Activated CD4-positive, alpha-beta memory T cell treated with anti-CD3 and anti-CD28 coated beads, Interleukin-2, amount 10 ng/mL, durations not matched to agents 7 days and 5 days (primary cell): ENCODE results near the gene MYO1F. TPM values are rescaled to one million over a fixed set of nuclear protein-coding genes. Genes with fewer than 3 reads are reported as not detected.

Source experiments
- CTCF ChIA-PET: fragments of 350-600 bp; sonication (Branson Sonifier 250); formaldehyde crosslinking; loops from one replicate; lab custom pipeline; 2021; ENCODE audit warnings: antibody characterized with exemption, inconsistent platforms; lab: Charles Lee
- POLR2A ChIA-PET: fragments of 350-600 bp; sonication (Branson Sonifier 250); formaldehyde crosslinking; loops from one replicate; lab custom pipeline; 2021; ENCODE audit warnings: antibody characterized with exemption; lab: Charles Lee
- DNase-seq: peaks from one replicate; pipeline ENCODE4 v3.0.0-alpha.2; 2020
- H3K27ac Mint-ChIP-seq: one replicate; pipeline ENCODE4 v1.8.0; 2021; ENCODE audit warnings: mild to moderate bottlenecking, mixed read lengths
- H3K27me3 Mint-ChIP-seq: one replicate; pipeline ENCODE4 v1.8.0; 2021; ENCODE audit warnings: mixed read lengths
- H3K36me3 Mint-ChIP-seq: one replicate; pipeline ENCODE4 v1.8.0; 2021; ENCODE audit warnings: low read depth, mixed read lengths
- H3K4me1 Mint-ChIP-seq: one replicate; pipeline ENCODE4 v1.8.0; 2021; ENCODE audit warnings: mixed read lengths
- H3K4me3 Mint-ChIP-seq: one replicate; pipeline ENCODE4 v1.8.0; 2021; ENCODE audit warnings: mild to moderate bottlenecking, mixed read lengths
- H3K9me3 Mint-ChIP-seq: one replicate; pipeline ENCODE4 v1.8.0; 2021; ENCODE audit warnings: mixed read lengths
- total RNA-seq, 2 experiments: library from RNA; stranded (reverse); gene quantifications; one replicate each; pipeline ENCODE4 v1.2.3, GENCODE V29; 2021

The MYO1F gene
- total RNA-seq, 2 experiments from 2014 or later, result 420 TPM

- no peaks in the 10 kb centered on the region for H3K27me3 Mint-ChIP-seq
- no peak overlapping the region for H3K4me3 Mint-ChIP-seq
- no peak overlapping the region for H3K27ac Mint-ChIP-seq
- DNase-seq, result no peak
- CTCF ChIA-PET, result no interaction called here
- H3K4me1 Mint-ChIP-seq, result peaks cover 34% of the 10 kb centered on the region
- H3K9me3 Mint-ChIP-seq, result no peaks in the 10 kb centered on the region
- POLR2A ChIA-PET, result interaction anchor here (1.2 kb wide), 1 partner anchor 22 kb away, joined by 5 read pairs; the partner anchor contains the start of gene ZNF414
- peaks cover 31% of the 10 kb centered on the region for H3K36me3 Mint-ChIP-seq
These were observed 85.7 kb downstream of the MYO1F start for GRCh38 chr19:8491574-8491973.

GRCh38 chr19:8490873-8491272 lies 86.4 kb downstream of the MYO1F start:
- Mint-ChIP-seq H3K4me1 (peaks cover 38% of the 10 kb centered on the region), H3K27me3 (no peaks in the 10 kb centered on the region), H3K27ac (no peak overlapping the region), H3K36me3 (peaks cover 37% of the 10 kb centered on the region), H3K4me3 (no peak overlapping the region), H3K9me3 (no peaks in the 10 kb centered on the region)
- ChIA-PET CTCF (no interaction called here), POLR2A (interaction anchor here (1.2 kb wide), 1 partner anchor 23 kb away, joined by 5 read pairs; the partner anchor contains the start of gene ZNF414)
- no peak for DNase-seq

DNA sequence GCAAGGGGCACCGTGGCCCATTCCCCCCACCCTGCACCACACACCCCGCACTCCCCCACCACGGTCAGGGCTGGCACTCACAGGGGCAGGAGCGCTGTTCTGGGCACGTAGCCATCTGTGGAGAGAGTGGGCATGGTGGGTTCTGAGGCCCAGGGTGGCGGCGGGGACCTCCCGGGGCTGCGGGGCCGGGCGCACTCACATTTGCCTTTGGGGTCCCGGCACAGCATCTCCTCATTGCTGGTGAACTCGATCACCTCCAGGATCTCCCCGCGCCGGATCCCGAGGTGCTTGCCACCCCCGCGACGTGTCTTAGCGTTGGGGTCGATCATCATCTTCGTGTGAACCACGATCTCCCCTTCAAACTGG lies 86.9 kb downstream of the MYO1F start:
- Mint-ChIP-seq H3K4me1 (peaks cover 35% of the 10 kb centered on the region), H3K27me3 (no peaks in the 10 kb centered on the region), H3K27ac (no peak overlapping the region), H3K4me3 (no peak overlapping the region), H3K36me3 (peaks cover 42% of the 10 kb centered on the region), H3K9me3 (no peaks in the 10 kb centered on the region)
- CTCF ChIA-PET, result no interaction called here
- POLR2A ChIA-PET, result interaction anchor here (1.2 kb wide), 1 partner anchor 23 kb away, joined by 5 read pairs; the partner anchor contains the start of gene ZNF414
- DNase-seq, result no peak

GRCh38 chr19:8489561-8490394 lies 87.5 kb downstream of the MYO1F start:
- H3K27ac Mint-ChIP-seq, result no peak overlapping the region
- ChIA-PET POLR2A (interaction anchor here (3.8 kb wide), 1 partner anchor 24 kb away, joined by 32 read pairs; the partner anchor contains the start of gene ZNF414), CTCF (no interaction called here)
- no peaks in the 10 kb centered on the region for H3K27me3 Mint-ChIP-seq
- H3K9me3 Mint-ChIP-seq, result no peaks in the 10 kb centered on the region
- peaks cover 37% of the 10 kb centered on the region for H3K4me1 Mint-ChIP-seq
- no peak for DNase-seq
- peaks cover 48% of the 10 kb centered on the region for H3K36me3 Mint-ChIP-seq
- H3K4me3 Mint-ChIP-seq, result no peak overlapping the region

GRCh38 chr19:8488365-8488764 lies 88.9 kb downstream of the MYO1F start:
- no peak for DNase-seq
- Mint-ChIP-seq H3K4me3 (no peak overlapping the region), H3K27ac (peak overlapping the region; percentile 86), H3K4me1 (peaks cover 33% of the 10 kb centered on the region), H3K27me3 (no peaks in the 10 kb centered on the region), H3K36me3 (peaks cover 61% of the 10 kb centered on the region), H3K9me3 (no peaks in the 10 kb centered on the region)
- POLR2A ChIA-PET, result interaction anchor here (1.5 to 3.8 kb wide), 3 partner anchors 8 to 88 kb away, joined by 5 to 32 read pairs (median 8); partner anchors contain the start of gene ZNF414
- CTCF ChIA-PET, result interaction anchor here (1.2 to 3.1 kb wide), 6 partner anchors 8 to 91 kb away, joined by 5 to 31 read pairs (median 10); no protein-coding TSS in a partner anchor

DNA sequence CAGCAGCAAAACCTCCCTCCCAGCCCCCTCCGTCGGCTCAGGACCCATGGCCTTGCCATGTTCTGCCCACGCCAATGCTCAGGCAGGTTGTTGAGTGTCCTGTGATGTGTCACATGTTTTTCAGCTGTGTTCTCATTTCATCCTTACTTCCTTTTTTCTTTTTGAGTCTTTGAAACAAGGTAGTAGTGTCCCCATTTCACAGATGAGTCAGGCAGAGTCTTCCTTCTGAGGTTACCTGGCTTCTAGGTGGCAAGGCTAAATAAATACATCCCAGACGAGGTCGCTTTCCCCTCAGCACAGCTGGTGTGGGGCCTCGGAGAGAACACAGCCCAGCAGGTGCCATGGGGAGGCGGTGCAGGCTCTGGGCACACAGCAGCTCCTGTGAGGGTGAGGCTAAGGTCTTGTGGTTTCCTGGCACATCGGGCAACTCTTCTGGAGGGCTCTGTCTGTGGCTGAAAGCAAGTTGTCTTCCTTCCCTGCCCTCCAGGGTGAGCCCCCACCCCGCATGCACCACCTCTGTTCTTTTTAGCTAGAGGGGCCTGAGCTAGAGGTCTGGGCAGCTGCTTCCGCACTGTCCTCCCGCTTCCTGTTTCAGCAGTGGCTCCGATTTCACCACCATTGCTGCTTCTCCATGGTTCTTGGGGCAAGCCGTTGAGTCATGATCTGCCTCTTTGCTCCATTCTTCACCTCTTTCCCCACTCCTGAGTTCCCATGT lies 89.9 kb downstream of the MYO1F start:
- H3K27ac Mint-ChIP-seq, result peak overlapping the region; percentile 86

GRCh38 chr19:8486661-8487136 lies 90.5 kb downstream of the MYO1F start:
- no peak for DNase-seq
- peaks cover 74% of the 10 kb centered on the region for H3K36me3 Mint-ChIP-seq
- POLR2A ChIA-PET, result interaction anchor here (0.6 to 3.8 kb wide), 13 partner anchors 9 to 73 kb away, joined by 3 to 32 read pairs (median 4); partner anchors contain the start of genes HNRNPM, MARCHF2 and ZNF414
- H3K9me3 Mint-ChIP-seq, result no peaks in the 10 kb centered on the region
- H3K4me3 Mint-ChIP-seq, result no peak overlapping the region
- H3K27ac Mint-ChIP-seq, result peak overlapping the region; percentile 86
- no peaks in the 10 kb centered on the region for H3K27me3 Mint-ChIP-seq
- CTCF ChIA-PET, result interaction anchor here (0.7 to 3.1 kb wide), 15 partner anchors 8 to 133 kb away, joined by 3 to 31 read pairs (median 5); partner anchors contain the start of gene MARCHF2
- peaks cover 33% of the 10 kb centered on the region for H3K4me1 Mint-ChIP-seq

More for the DNA sequence above, 89.9 kb downstream of the MYO1F start:
- CTCF ChIA-PET, result interaction anchor here (0.6 to 3.1 kb wide), 17 partner anchors 8 to 133 kb away, joined by 3 to 31 read pairs (median 5); partner anchors contain the start of gene MARCHF2
- DNase-seq, result peak; percentile 69
- H3K4me3 Mint-ChIP-seq, result no peak overlapping the region
- H3K36me3 Mint-ChIP-seq, result peaks cover 71% of the 10 kb centered on the region
- H3K4me1 Mint-ChIP-seq, result peaks cover 31% of the 10 kb centered on the region
- no peaks in the 10 kb centered on the region for H3K27me3 Mint-ChIP-seq
- no peaks in the 10 kb centered on the region for H3K9me3 Mint-ChIP-seq
- POLR2A ChIA-PET, result interaction anchor here (0.6 to 3.8 kb wide), 15 partner anchors 9 to 89 kb away, joined by 3 to 32 read pairs (median 4); partner anchors contain the start of genes HNRNPM, MARCHF2 and ZNF414

- POLR2A ChIA-PET, result interaction anchor here (1.0 to 3.8 kb wide), 2 partner anchors 28 to 71 kb away, joined by 3 to 32 read pairs; partner anchors contain the start of gene ZNF414
- H3K36me3 Mint-ChIP-seq, result peaks cover 83% of the 10 kb centered on the region
- CTCF ChIA-PET, result interaction anchor here (1.1 to 3.1 kb wide), 5 partner anchors 9 to 109 kb away, joined by 3 to 31 read pairs (median 9); no protein-coding TSS in a partner anchor
- H3K4me3 Mint-ChIP-seq, result no peak overlapping the region
- H3K27ac Mint-ChIP-seq, result peak overlapping the region; percentile 86
- no peak for DNase-seq
- H3K9me3 Mint-ChIP-seq, result no peaks in the 10 kb centered on the region
- H3K4me1 Mint-ChIP-seq, result peaks cover 41% of the 10 kb centered on the region
- H3K27me3 Mint-ChIP-seq, result no peaks in the 10 kb centered on the region
These were observed 91.5 kb downstream of the MYO1F start for GRCh38 chr19:8485561-8486371.

GRCh38 chr19:8484331-8484894 lies 92.8 kb downstream of the MYO1F start:
- Mint-ChIP-seq H3K36me3 (peaks cover 80% of the 10 kb centered on the region), H3K27ac (no peak overlapping the region), H3K9me3 (no peaks in the 10 kb centered on the region), H3K4me1 (peaks cover 43% of the 10 kb centered on the region), H3K4me3 (no peak overlapping the region), H3K27me3 (no peaks in the 10 kb centered on the region)
- POLR2A ChIA-PET, result interaction anchor here (0.7 to 0.9 kb wide), 2 partner anchors 14 to 29 kb away, joined by 3 to 4 read pairs; partner anchors contain the start of gene ZNF414
- no peak for DNase-seq
- CTCF ChIA-PET, result no interaction called here

DNA sequence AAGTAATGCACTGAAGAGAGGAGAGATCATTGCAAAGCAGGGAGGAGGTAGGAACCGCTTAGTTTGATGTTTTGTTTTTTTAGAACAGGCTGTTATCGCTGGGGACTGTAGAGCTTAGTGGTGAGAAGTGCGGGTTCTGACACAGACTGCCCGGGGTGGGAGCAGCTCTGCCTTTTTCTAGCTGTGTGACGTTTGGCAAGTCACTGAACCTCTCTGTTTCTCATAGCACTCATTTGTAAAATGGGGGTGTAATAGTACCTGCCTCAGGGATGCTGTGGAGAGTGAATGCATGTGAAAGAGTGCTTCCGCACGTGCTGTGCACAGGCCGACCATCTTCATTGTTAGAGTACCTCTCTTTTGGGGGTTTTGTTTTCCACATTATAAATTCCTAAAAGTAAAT lies 94.1 kb downstream of the MYO1F start:
- H3K4me1 Mint-ChIP-seq, result peaks cover 48% of the 10 kb centered on the region
- H3K27ac Mint-ChIP-seq, result no peak overlapping the region
- no peak overlapping the region for H3K4me3 Mint-ChIP-seq
- H3K36me3 Mint-ChIP-seq, result peaks cover 80% of the 10 kb centered on the region
- DNase-seq, result no peak
- ChIA-PET CTCF (interaction anchor here (1.1 to 1.5 kb wide), 2 partner anchors 35 to 70 kb away, joined by 3 read pairs; partner anchors contain the start of gene MARCHF2), POLR2A (interaction anchor here (0.7 kb wide), 1 partner anchor 11 kb away, joined by 3 read pairs; no protein-coding TSS in a partner anchor)
- no peaks in the 10 kb centered on the region for H3K27me3 Mint-ChIP-seq
- H3K9me3 Mint-ChIP-seq, result no peaks in the 10 kb centered on the region

GRCh38 chr19:8482696-8483095 lies 94.5 kb downstream of the MYO1F start:
- Mint-ChIP-seq H3K27ac (no peak overlapping the region), H3K36me3 (peaks cover 80% of the 10 kb centered on the region), H3K9me3 (no peaks in the 10 kb centered on the region), H3K27me3 (no peaks in the 10 kb centered on the region), H3K4me3 (no peak overlapping the region), H3K4me1 (peaks cover 48% of the 10 kb centered on the region)
- POLR2A ChIA-PET, result interaction anchor here (0.7 to 1.0 kb wide), 2 partner anchors 12 to 38 kb away, joined by 3 to 6 read pairs; partner anchors contain the start of gene HNRNPM
- CTCF ChIA-PET, result interaction anchor here (1.1 to 1.5 kb wide), 2 partner anchors 36 to 69 kb away, joined by 3 read pairs; partner anchors contain the start of gene MARCHF2
- no peak for DNase-seq
